Retinal pigment epithelial cell (primary cell): ENCODE measurements around the gene PCDHGB3.
"Not testable (repeated sequence)": the region's sequence is repeated elsewhere in the genome, so short reads cannot be mapped to it uniquely, and the experiment has no call there.

Experiments
- DNase-seq: peaks from one replicate; pipeline ENCODE4 v3.0.0-alpha.2; 2010; ENCODE audit warnings: low read depth
- H3K4me3 ChIP-seq: 2 replicates; pipeline ENCODE4 v1.5.1; 2011; ENCODE audit warnings: mild to moderate bottlenecking, low read length, control low read depth, moderate library complexity
- CTCF ChIP-seq: conservative IDR thresholded peaks from 2 replicates; pipeline ENCODE4 v1.5.1; 2011; ENCODE audit warnings: low read depth, low read length, control low read depth, inconsistent platforms

The PCDHGB3 gene

GRCh38 chr5:141373673-141374317 lies 3.8 kb downstream of the PCDHGB3 start, which contains the start of gene PCDHGA6:
PCDHGA6 (plus strand) TSS chr5:141373891; CDS start chr5:141374084, 193 bp downstream.
- peak within 1 kb of the TSS; percentile 46 for H3K4me3 ChIP-seq
- peak; percentile 62 for TF ChIP-seq CTCF
- no peak for DNase-seq

GRCh38 chr5:141374627-141375026 lies 4.6 kb downstream of the PCDHGB3 start:
- TF ChIP-seq CTCF: no peak
- no peak overlapping the region for H3K4me3 ChIP-seq
- DNase-seq: no peak

GRCh38 chr5:141375444-141376155 lies 5.6 kb downstream of the PCDHGB3 start:
- DNase-seq, H3K4me3 ChIP-seq: not testable (repeated sequence)

- H3K4me3 ChIP-seq: peak within 1 kb of the TSS; percentile 42
- no peak for DNase-seq
- TF ChIP-seq CTCF: peak; percentile 37
Measured at GRCh38 chr5:141382469-141383294, 12.6 kb downstream of the PCDHGB3 start, which contains the start of gene PCDHGA7. PCDHGA7 (plus strand) TSS chr5:141382742; CDS start chr5:141382900, 158 bp downstream.

- no peak for TF ChIP-seq CTCF
- peak overlapping the region; percentile 6 for H3K4me3 ChIP-seq
- DNase-seq: no peak
Measured at GRCh38 chr5:141383345-141383744, 13.3 kb downstream of the PCDHGB3 start.

- DNase-seq: no peak
- H3K4me3 ChIP-seq: no peak overlapping the region
- TF ChIP-seq CTCF: no peak
Measured at GRCh38 chr5:141384471-141385267, 14.6 kb downstream of the PCDHGB3 start.
